ENCODE results near the gene AGPAT1. TPM values are rescaled to one million over a fixed set of nuclear protein-coding genes. Genes with fewer than 3 reads are reported as not detected.

Gene AGPAT1
- polyA plus RNA-seq, 1 donor (not counting 4 experiments of a cell fraction or from before 2014, with no cell fraction given), result 46.4 TPM

DNA sequence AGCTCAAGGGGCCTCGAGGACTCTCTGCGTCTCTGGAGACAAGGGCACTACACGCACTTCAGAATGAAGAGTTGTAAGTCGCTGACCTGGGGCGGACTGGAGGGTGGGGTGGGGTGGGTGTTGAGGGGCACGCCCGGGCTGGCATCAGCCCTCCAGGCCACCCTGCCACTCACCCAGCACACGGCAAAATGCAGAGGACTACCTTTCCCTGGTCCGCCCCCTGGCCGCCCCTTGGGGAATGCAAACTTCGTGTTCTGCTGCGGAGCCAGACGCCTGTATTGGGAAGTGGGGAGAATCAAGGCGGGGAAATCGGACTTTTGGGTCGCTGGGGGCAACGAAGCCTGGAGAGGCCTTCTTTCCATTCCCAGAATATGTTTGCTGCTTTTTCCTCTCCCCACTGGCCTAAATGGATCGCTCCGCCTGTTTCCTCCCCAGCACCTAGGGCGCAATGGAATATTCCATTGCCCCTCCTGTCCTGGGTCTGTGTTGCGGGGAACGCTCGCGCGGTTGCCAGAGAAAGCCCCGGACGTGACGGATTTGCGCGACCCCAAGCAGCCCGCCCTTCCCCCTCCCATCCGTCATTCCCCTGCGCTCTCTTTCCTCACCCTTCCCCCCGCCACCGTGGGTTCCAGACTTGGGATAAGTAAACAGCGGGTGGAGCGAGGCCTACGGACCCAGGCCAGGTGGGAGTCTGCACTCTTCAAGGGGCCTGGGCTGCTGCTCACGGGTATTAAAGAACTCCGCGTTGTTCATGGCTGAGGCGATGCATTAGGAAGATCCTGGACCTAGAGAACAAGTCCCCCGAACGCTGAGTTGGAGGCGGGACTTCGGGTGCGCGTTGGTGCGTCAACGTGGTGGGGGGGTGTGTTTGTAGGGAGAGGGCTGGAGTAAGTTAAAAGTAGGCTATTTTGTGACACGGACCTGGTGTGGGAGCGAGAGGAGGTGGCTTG, 22.0 kb downstream of the AGPAT1 start, which contains the start of gene PPT2:
PPT2 (plus strand) TSS at position 578 of the 950 bp plus-strand sequence. CDS start 454 bp downstream, outside the sequence.
- Histone ChIP-seq H3K9ac (ENCODE audit: control insufficient read depth, extremely low read depth, insufficient read depth, low read length) (peak within 1 kb of the TSS; percentile 92), H3K36me3 (ENCODE audit: control insufficient read depth in 2 of 2, extremely low read depth in 1 of 2, insufficient read depth in 2 of 2, low read length in 2 of 2) (peaks cover 3 to 15% of the 10 kb centered on the region in 2 experiments), H3K4me1 (ENCODE audit: control insufficient read depth, extremely low read depth, insufficient read depth, low read length) (peaks cover 20% of the 10 kb centered on the region), H2AFZ (ENCODE audit: control insufficient read depth, low read length) (peak within 1 kb of the TSS; percentile 97), H3K4me2 (ENCODE audit: control insufficient read depth, extremely low read depth, insufficient read depth, low read depth, low read length) (peak within 1 kb of the TSS; percentile 99), H3K9me3 (ENCODE audit: control insufficient read depth, low read depth, low read length) (no peaks in the 10 kb centered on the region), H3K27ac (ENCODE audit: control insufficient read depth, insufficient read depth, low read length) (peak within 1 kb of the TSS; percentile 81), H3K9me1 (ENCODE audit: control insufficient read depth, extremely low read depth, insufficient read depth, low read length) (no peaks in the 10 kb centered on the region), H3K79me2 (ENCODE audit: control insufficient read depth, insufficient read depth, low read length) (peaks cover 2% of the 10 kb centered on the region), H4K20me1 (ENCODE audit: control insufficient read depth, extremely low read depth, insufficient read depth, low read length) (no peaks in the 10 kb centered on the region), H3K27me3 (ENCODE audit: control insufficient read depth, extremely low read depth, insufficient read depth, low read length) (no peaks in the 10 kb centered on the region), H3K4me3 (ENCODE audit: control insufficient read depth in 2 of 3, extremely low read depth in 1 of 3, insufficient read depth in 2 of 3, low read depth in 1 of 3, low read length in 3 of 3) (peak within 1 kb of the TSS; percentile 71 to 99 (median 96))
- FAIRE-seq (no peak), DNase-seq (ENCODE audit: low read depth, low spot score) (no peak)
- TF ChIP-seq, protein P1, sequence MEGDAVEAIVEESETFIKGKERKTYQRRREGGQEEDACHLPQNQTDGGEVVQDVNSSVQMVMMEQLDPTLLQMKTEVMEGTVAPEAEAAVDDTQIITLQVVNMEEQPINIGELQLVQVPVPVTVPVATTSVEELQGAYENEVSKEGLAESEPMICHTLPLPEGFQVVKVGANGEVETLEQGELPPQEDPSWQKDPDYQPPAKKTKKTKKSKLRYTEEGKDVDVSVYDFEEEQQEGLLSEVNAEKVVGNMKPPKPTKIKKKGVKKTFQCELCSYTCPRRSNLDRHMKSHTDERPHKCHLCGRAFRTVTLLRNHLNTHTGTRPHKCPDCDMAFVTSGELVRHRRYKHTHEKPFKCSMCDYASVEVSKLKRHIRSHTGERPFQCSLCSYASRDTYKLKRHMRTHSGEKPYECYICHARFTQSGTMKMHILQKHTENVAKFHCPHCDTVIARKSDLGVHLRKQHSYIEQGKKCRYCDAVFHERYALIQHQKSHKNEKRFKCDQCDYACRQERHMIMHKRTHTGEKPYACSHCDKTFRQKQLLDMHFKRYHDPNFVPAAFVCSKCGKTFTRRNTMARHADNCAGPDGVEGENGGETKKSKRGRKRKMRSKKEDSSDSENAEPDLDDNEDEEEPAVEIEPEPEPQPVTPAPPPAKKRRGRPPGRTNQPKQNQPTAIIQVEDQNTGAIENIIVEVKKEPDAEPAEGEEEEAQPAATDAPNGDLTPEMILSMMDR (optimal IDR thresholded peaks at IDR 0.05 in 1 of 3, IDR thresholded peaks at IDR 0.05 in 1 of 3, conservative IDR thresholded peaks at IDR 0.05 in 1 of 3; ENCODE audit: extremely low read depth in 1 of 3, insufficient read depth in 2 of 3, low read length in 3 of 3), result peak; percentile 10 to 21 (median 10)
- TF ChIP-seq EZH2 (IDR thresholded peaks at IDR 0.05; ENCODE audit: low read length), result no peak
- dilution Hi-C loops (cut with MboI; ENCODE audit: extremely low pct_ligation_motif_present, low sequenced_read_pairs), result no loop called here

DNA sequence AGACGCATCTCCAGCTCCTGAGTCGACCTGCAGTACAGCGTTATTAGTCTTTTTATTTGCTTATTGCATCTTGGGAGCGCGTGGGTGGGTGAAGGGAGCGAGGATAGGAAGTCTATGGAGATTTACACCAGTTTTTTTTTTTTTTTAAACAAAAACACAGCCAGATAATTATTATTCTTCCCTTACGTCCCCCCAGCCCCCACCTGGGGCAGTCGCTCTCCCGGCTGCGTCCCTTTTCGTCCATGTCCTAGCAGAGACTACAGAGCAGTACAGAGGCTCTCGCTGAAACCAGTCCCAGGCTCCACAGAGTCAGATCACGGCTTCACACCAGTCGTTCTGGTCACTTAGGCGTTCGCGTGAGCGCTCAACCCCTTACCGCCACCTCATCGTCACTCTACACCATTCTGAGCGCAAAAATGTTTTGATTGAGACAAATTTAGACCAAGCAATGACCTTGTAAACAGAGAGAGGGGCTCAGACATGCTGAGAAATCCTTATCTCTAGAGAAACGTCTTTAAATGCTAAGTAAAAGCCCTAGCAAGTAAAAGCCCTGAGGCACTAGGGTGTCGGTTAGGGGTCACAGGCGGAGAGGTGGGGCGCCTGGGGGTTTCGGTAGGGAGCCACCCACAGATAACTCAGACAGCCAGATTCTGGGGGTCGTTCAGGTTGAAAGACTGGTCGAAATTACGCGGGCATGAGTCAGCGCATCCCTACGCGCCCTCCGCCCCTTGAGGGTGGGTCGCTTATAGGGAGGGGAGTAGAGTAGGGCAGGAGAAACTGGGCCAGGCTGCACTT, 22.9 kb downstream of the AGPAT1 start:
- Histone ChIP-seq H3K4me2 (ENCODE audit: control insufficient read depth, extremely low read depth, insufficient read depth, low read depth, low read length) (peak overlapping the region; percentile 99), H3K27me3 (ENCODE audit: control insufficient read depth, extremely low read depth, insufficient read depth, low read length) (peaks cover 4% of the 10 kb centered on the region), H3K9me1 (ENCODE audit: control insufficient read depth, extremely low read depth, insufficient read depth, low read length) (no peaks in the 10 kb centered on the region), H3K79me2 (ENCODE audit: control insufficient read depth, insufficient read depth, low read length) (peaks cover 2% of the 10 kb centered on the region), H3K4me3 (ENCODE audit: control insufficient read depth in 2 of 3, extremely low read depth in 1 of 3, insufficient read depth in 2 of 3, low read depth in 1 of 3, low read length in 3 of 3) (peak overlapping the region; percentile 71 to 99 (median 96)), H3K9me3 (ENCODE audit: control insufficient read depth, low read depth, low read length) (no peaks in the 10 kb centered on the region), H3K9ac (ENCODE audit: control insufficient read depth, extremely low read depth, insufficient read depth, low read length) (peak overlapping the region; percentile 92), H3K36me3 (ENCODE audit: control insufficient read depth in 2 of 2, extremely low read depth in 1 of 2, insufficient read depth in 2 of 2, low read length in 2 of 2) (peaks cover 3 to 11% of the 10 kb centered on the region in 2 experiments), H2AFZ (ENCODE audit: control insufficient read depth, low read length) (peak overlapping the region; percentile 97), H3K27ac (ENCODE audit: control insufficient read depth, insufficient read depth, low read length) (peak overlapping the region; percentile 81), H3K4me1 (ENCODE audit: control insufficient read depth, extremely low read depth, insufficient read depth, low read length) (peaks cover 20% of the 10 kb centered on the region), H4K20me1 (ENCODE audit: control insufficient read depth, extremely low read depth, insufficient read depth, low read length) (no peaks in the 10 kb centered on the region)
- DNase-seq (ENCODE audit: low read depth, low spot score) (no peak), FAIRE-seq (no peak)
- TF ChIP-seq EZH2 (IDR thresholded peaks at IDR 0.05; ENCODE audit: low read length), result no peak
- TF ChIP-seq, protein P1 (optimal IDR thresholded peaks at IDR 0.05 in 1 of 3, IDR thresholded peaks at IDR 0.05 in 1 of 3, conservative IDR thresholded peaks at IDR 0.05 in 1 of 3; ENCODE audit: extremely low read depth in 1 of 3, insufficient read depth in 2 of 3, low read length in 3 of 3), result no peak
- dilution Hi-C loops (cut with MboI; ENCODE audit: extremely low pct_ligation_motif_present, low sequenced_read_pairs), result no loop called here

Data from keratinocyte (primary cell).